Osteoblast (primary cell): ENCODE results near the gene JPH2. TPM values are rescaled to one million over a fixed set of nuclear protein-coding genes. Genes with fewer than 3 reads are reported as not detected.
"Not testable (repeated sequence)": the region's sequence is repeated elsewhere in the genome, so short reads cannot be mapped to it uniquely, and the experiment has no call there.

ENCODE experiments used
- DNase-seq: peaks from one replicate; pipeline ENCODE4 v3.0.0; 2011; ENCODE audit warnings: low spot score, mixed read lengths; ENCODE audit not compliant: insufficient read length; ENCODE audit errors: missing footprints
- H2AFZ ChIP-seq: 2 replicates; pipeline ENCODE4 v1.6.0; 2011; ENCODE audit warnings: mild to moderate bottlenecking, low read length
- H3K27ac ChIP-seq: 2 replicates; pipeline ENCODE4 v1.5.1; 2011; ENCODE audit warnings: mild to moderate bottlenecking, low read depth, low read length, moderate library complexity
- H3K27me3 ChIP-seq: 2 replicates; pipeline ENCODE4 v1.6.0; 2012; ENCODE audit warnings: mild to moderate bottlenecking, control low read depth, inconsistent platforms, low read length, moderate library complexity; ENCODE audit not compliant: insufficient read depth
- H3K36me3 ChIP-seq: 2 replicates; pipeline ENCODE4 v1.5.1; 2011; ENCODE audit warnings: mild to moderate bottlenecking, low read length, control low read depth, moderate library complexity; ENCODE audit not compliant: insufficient read depth
- H3K4me1 ChIP-seq: 2 replicates; pipeline ENCODE4 v1.5.1; 2011; ENCODE audit warnings: mild to moderate bottlenecking, low read length, control low read depth, moderate library complexity; ENCODE audit not compliant: insufficient read depth
- H3K4me2 ChIP-seq: 2 replicates; pipeline ENCODE4 v1.6.0; 2011; ENCODE audit warnings: mild to moderate bottlenecking, low read length; ENCODE audit not compliant: insufficient read depth
- H3K4me3 ChIP-seq: fragments of 200-600 bp; sonication (generic); 3 replicates; pipeline ENCODE4 v1.5.1; 2012; ENCODE audit warnings: mild to moderate bottlenecking, low read length, inconsistent platforms; ENCODE audit not compliant: insufficient read depth
- H3K79me2 ChIP-seq: 2 replicates; pipeline ENCODE4 v1.6.0; 2012; ENCODE audit warnings: mild to moderate bottlenecking, low read length, control low read depth, inconsistent platforms; ENCODE audit not compliant: insufficient read depth
- H3K9me3 ChIP-seq: 2 replicates; pipeline ENCODE4 v1.5.1; 2011; ENCODE audit warnings: low read depth, low read length, control low read depth
- H4K20me1 ChIP-seq: 2 replicates; pipeline ENCODE4 v1.6.0; 2012; ENCODE audit warnings: mild to moderate bottlenecking, low read length, control low read depth; ENCODE audit not compliant: insufficient read depth
- total RNA-seq: library from RNA; depleted of rRNA; stranded (reverse); fragments of >200 nt; gene quantifications from 2 replicates; pipeline ENCODE4 v1.2.3, GENCODE V29; 2012
- TF ChIP-seq, protein P1 (sequence below): IDR thresholded peaks from 2 replicates; pipeline ENCODE4 v1.5.1; 2011; ENCODE audit warnings: mild to moderate bottlenecking, low read depth, low read length, moderate library complexity; ENCODE audit errors: extremely low read depth

JPH2 gene
- 1.2 and 2.2 TPM in 2 replicates for total RNA-seq

- H3K4me2 ChIP-seq: peak within 1 kb of the TSS; percentile 90
- peak within 1 kb of the TSS; percentile 67 for H3K4me3 ChIP-seq
- no peaks in the 10 kb centered on the region for H3K9me3 ChIP-seq
- H3K27ac ChIP-seq: peak within 1 kb of the TSS; percentile 20
- no peaks in the 10 kb centered on the region for H4K20me1 ChIP-seq
- peaks cover 15% of the 10 kb centered on the region for H3K4me1 ChIP-seq
- no peaks in the 10 kb centered on the region for H3K36me3 ChIP-seq
- TF ChIP-seq, protein P1, sequence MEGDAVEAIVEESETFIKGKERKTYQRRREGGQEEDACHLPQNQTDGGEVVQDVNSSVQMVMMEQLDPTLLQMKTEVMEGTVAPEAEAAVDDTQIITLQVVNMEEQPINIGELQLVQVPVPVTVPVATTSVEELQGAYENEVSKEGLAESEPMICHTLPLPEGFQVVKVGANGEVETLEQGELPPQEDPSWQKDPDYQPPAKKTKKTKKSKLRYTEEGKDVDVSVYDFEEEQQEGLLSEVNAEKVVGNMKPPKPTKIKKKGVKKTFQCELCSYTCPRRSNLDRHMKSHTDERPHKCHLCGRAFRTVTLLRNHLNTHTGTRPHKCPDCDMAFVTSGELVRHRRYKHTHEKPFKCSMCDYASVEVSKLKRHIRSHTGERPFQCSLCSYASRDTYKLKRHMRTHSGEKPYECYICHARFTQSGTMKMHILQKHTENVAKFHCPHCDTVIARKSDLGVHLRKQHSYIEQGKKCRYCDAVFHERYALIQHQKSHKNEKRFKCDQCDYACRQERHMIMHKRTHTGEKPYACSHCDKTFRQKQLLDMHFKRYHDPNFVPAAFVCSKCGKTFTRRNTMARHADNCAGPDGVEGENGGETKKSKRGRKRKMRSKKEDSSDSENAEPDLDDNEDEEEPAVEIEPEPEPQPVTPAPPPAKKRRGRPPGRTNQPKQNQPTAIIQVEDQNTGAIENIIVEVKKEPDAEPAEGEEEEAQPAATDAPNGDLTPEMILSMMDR: no peak
- H3K79me2 ChIP-seq: no peaks in the 10 kb centered on the region
- peak; percentile 91 for DNase-seq
- peak within 1 kb of the TSS; percentile 75 for H2AFZ ChIP-seq
- H3K27me3 ChIP-seq: no peaks in the 10 kb centered on the region
Measured at GRCh38 chr20:44187054-44187771, at the start of gene JPH2. Gene JPH2, minus strand, starts transcription at chr20:44187188. Its CDS starts 483 bp downstream, at chr20:44186705.

DNA sequence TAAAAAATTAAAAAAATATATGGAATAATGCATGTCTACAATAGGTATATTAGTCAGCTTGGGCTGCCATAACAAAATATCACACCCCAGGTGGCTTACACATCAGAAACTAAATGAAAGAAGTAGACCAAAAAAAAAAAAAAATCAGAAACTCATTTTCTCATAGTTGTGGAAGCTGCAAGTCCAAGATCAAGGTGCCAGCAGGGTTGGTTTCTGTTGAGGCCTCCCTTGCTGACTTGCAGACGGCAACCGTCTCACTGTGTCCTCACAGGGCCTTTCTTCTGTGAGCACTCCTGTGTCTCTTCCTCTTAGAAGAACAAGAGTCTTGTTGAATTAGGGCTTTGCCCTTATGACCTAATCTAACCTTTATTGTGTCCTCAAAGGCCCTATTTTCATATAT, 48.7 kb upstream of the JPH2 start:
- H2AFZ ChIP-seq: no peak overlapping the region
- no peak overlapping the region for H3K4me2 ChIP-seq
- H3K36me3 ChIP-seq: no peaks in the 10 kb centered on the region
- TF ChIP-seq, protein P1: no peak
- no peaks in the 10 kb centered on the region for H3K79me2 ChIP-seq
- peaks cover 2% of the 10 kb centered on the region for H3K9me3 ChIP-seq
- H3K4me3 ChIP-seq: no peak overlapping the region
- DNase-seq: no peak
- no peaks in the 10 kb centered on the region for H3K27me3 ChIP-seq
- no peaks in the 10 kb centered on the region for H3K4me1 ChIP-seq
- no peaks in the 10 kb centered on the region for H4K20me1 ChIP-seq
- no peak overlapping the region for H3K27ac ChIP-seq

- Histone ChIP-seq H3K4me2 (no peak overlapping the region), H3K36me3 (no peaks in the 10 kb centered on the region), H3K79me2 (no peaks in the 10 kb centered on the region), H3K27ac (no peak overlapping the region), H3K4me3 (no peak overlapping the region), H4K20me1 (no peaks in the 10 kb centered on the region), H2AFZ (no peak overlapping the region), H3K27me3 (no peaks in the 10 kb centered on the region), H3K4me1 (no peaks in the 10 kb centered on the region), H3K9me3 (peaks cover 2% of the 10 kb centered on the region)
- no peak for DNase-seq
- TF ChIP-seq, protein P1: no peak
Measured at GRCh38 chr20:44234566-44235317, 47.8 kb upstream of the JPH2 start.

DNA sequence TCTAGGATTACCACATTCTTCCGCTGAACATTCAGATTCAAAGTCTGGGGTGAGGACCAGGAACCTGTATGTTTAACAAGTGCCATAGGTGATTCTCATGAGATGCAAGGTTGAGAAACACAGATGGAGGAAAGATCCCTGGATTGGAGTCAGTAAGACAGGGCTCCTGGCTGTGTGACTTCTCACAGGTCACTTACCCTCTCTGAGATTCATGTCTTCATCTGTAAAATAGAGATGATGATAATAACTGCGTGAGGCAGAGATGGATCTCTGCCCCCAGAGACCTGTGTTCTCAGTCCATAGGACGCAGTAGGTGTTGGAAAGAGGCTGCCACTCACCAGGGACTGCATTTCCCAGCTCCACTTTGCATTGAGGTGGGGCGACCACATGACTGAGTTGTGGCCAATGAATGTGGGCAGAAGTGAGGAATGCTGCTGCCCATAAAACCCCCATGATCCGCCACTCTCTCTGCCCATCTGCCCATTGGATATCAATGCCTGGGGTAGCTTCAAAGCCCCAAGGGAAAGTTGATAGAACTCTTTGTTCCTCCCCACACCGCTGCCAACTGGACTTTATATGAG, 46.5 kb upstream of the JPH2 start:
- H3K4me3 ChIP-seq: no peak overlapping the region
- H3K27me3 ChIP-seq: no peaks in the 10 kb centered on the region
- no peaks in the 10 kb centered on the region for H4K20me1 ChIP-seq
- no peak overlapping the region for H3K27ac ChIP-seq
- no peaks in the 10 kb centered on the region for H3K79me2 ChIP-seq
- no peaks in the 10 kb centered on the region for H3K36me3 ChIP-seq
- no peak overlapping the region for H2AFZ ChIP-seq
- no peak overlapping the region for H3K4me2 ChIP-seq
- DNase-seq: no peak
- no peaks in the 10 kb centered on the region for H3K4me1 ChIP-seq
- H3K9me3 ChIP-seq: peaks cover under 1% of the 10 kb centered on the region
- TF ChIP-seq, protein P1: no peak

GRCh38 chr20:44232469-44232856, 45.5 kb upstream of the JPH2 start:
- not testable (repeated sequence) for H3K4me3 ChIP-seq

More at GRCh38 chr20:44232469-44232856, 45.5 kb upstream of the JPH2 start:
- H3K27me3 ChIP-seq, H3K9me3 ChIP-seq, H3K4me1 ChIP-seq, H4K20me1 ChIP-seq, H3K4me2 ChIP-seq, H2AFZ ChIP-seq, DNase-seq, H3K27ac ChIP-seq, H3K79me2 ChIP-seq, H3K36me3 ChIP-seq: not testable (repeated sequence)
